Nucleus accumbens (tissue), 56 donors: ENCODE measurements around the gene RPL35.

Source experiments
- DNase-seq, 56 donors: peaks; one replicate each; lab custom pipeline; 2025; lab: John Stamatoyannopoulos, UW

RPL35 gene

GRCh38 chr9:124861342-124862229 is at the start of gene RPL35, which contains the start of gene ARPC5L:
RPL35 (minus strand) TSS chr9:124861957; CDS start chr9:124861912, 45 bp downstream.
ARPC5L (plus strand) TSS chr9:124862130; CDS start chr9:124869291, 7,161 bp downstream.
- DNase-seq = peak; percentile 65 to 97 (median 91)

- no peak for DNase-seq
Measured at GRCh38 chr9:124908098-124908497, 46.3 kb upstream of the RPL35 start.

- no peak for DNase-seq
Measured at GRCh38 chr9:124906966-124907365, 45.2 kb upstream of the RPL35 start.

DNA sequence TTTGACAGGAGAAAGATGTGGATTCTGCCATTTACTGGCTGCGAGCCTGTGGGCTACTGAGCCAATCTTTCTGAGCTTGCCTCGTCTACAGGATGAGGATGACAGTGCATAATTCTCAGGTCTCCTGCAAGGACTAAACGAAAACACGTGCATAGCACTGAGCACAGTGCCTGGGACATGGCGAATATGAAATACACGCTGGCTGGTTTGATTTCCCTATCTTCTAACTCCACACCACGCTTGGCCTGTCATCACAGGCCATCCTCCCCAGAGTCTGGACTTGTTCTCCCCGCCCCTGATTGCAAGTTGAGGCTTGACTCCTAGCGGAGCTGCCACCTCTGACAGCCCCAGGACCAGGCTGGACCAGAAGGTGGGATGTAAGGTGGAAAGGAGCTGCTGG is 38.1 kb upstream of the RPL35 start:
- DNase-seq = no peak

GRCh38 chr9:124897570-124898460 is 36.1 kb upstream of the RPL35 start:
- DNase-seq = no peak

DNA sequence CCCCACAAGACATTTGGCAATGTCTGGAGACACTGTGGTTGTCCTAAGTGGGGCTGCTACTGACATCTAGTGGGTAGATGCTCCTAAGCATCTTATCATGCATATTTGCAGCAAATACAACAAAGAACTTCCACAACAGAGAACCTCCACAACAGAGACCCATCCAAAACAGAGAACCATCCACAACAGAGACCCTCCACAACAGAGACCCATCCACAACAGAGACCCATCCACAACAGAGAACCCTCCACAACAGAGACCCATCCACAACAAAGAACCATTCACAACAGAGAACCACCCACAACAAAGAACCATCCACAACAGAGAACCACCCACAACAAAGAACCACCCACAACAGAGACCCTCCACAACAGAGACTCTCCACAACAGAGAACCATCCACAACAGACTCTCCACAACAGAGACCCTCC is 33.0 kb upstream of the RPL35 start:
- DNase-seq = peak in 18 of 56 donors; percentile 9 to 66 (median 28)

DNA sequence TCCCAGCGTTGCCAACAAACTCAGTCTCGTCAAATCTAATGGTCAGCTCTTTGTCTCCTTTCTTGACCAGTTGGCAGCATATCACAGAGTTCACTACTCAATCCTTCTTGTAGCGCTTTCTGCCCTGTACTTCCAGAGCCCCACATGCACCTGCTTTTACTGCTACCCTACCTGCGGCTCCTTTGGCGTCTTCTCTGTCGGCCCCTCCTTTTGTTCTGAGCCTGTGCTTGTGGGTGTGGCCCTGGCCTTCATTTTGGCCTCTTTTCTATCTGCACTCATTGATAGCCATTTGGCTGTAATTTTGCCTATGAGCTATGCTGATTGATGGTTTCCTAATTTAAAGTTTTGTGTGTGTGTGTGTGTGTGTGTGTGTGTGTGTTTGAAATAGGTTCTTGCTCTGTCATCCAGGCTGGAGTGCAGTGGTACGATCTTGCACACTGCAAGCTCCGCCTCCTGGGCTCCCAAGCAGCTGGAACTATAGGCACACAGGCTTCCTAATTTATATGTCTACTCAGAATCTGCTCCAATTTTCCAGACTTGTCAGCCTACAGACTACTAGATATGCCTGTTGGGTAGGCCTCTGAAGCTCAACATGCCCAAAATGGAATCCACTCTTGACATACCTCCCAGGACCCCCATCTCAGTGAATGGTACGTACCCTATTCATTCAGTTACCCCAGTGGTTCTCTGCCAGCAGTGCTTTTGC is 32.4 kb upstream of the RPL35 start:
- DNase-seq = peak in 8 of 56 donors; percentile 8 to 66 (median 27)

GRCh38 chr9:124890179-124890578 is 28.4 kb upstream of the RPL35 start:
- no peak for DNase-seq

- no peak for DNase-seq
Measured at GRCh38 chr9:124889006-124889405, 27.2 kb upstream of the RPL35 start.

- DNase-seq = peak in 2 of 56 donors; percentile 10 to 11
Measured at GRCh38 chr9:124887832-124888231, 26.1 kb upstream of the RPL35 start.

GRCh38 chr9:124886866-124887492 is 25.2 kb upstream of the RPL35 start:
- DNase-seq = no peak

GRCh38 chr9:124886461-124886860 is 24.7 kb upstream of the RPL35 start:
- no peak for DNase-seq

GRCh38 chr9:124885551-124885950 is 23.8 kb upstream of the RPL35 start:
- DNase-seq = no peak

- no peak for DNase-seq
Measured at GRCh38 chr9:124884376-124884775, 22.6 kb upstream of the RPL35 start.

DNA sequence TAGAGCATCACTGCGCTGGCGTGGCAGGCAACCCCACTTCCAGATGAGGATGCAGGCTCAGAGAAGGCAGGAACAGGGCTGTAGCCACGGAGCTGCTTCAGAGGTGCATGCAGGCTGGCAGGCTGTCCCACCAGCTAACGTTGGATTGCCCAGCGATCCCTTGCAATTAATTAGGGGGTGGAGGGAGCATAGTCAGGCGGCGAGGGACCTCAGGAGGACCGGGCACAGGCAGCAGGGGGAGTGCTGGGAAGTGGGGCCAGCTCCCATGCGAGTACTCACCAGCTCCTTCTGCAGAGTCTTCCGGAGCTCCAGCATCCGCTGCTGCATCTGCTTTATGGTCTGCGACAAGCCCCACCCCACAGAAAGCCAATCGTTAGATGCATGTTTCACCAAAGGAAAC is 20.5 kb upstream of the RPL35 start:
- no peak for DNase-seq

DNA sequence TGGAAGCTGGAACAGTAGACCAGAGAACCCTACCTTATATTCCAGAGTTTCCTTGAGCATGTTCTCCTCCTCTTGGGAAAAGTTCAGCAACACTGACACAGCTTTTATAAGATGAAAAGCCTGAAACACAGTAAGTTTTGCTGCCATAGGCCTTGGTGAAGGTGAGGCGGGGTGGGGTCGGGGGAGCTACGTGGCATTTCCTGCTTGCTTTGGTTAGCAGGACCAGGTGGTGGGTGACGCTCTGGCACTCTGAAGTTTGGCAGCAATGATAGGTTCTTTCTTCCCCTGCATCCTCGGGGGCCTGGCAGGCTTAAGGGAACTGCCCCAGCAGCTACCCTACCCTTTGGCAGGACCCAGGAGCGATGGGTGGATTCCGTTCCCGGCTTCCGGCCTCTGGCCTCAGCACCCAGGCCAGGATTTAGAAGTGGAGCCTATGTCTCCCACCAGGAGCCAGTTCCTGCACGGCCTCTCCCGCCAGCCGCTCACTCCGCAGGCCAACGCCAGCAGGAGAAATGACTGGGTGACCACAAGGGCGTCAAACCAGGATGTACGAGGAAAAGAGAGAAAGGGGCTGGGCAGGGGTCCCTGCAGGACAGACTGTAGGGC is 19.5 kb upstream of the RPL35 start:
- no peak for DNase-seq

DNA sequence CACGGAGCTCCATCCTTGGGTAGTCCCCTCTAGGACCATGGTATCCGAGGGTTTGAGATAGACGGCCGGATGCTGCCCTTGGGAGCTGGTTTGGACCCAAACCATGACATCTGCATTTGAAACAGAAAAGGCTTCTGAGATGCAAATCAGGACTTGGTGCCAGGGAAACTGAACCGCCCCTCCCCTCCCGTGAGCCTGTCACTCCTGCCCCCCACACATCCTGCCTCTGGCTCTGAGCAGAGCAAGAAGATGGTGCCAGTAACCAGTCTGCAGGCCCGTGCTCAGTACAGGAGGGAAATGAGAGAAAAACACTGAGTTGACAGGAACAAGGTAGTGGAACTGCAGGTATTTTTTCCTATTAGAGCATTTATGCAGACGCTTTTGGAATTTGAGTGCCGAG is 18.7 kb upstream of the RPL35 start:
- peak in 31 of 56 donors; percentile 9 to 79 (median 36) for DNase-seq

DNA sequence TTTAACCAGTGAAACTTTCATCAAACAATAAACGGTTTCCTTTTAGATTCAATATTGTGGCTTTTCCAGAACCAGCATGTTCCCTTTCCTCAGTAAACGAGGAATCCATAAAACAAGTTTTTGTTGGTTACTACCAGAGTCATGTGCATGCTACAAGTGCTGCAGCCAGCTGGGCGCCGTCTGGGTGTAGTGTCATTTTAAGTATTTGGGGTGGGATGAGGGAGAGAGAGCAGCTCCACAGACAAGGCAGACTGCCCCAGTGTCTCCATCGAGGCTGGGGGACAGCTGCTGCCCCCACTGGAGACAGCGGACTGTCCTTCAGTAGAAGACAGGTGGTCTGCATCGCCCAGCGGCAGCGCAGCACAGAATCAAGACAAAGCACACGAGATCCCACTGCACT is 17.5 kb upstream of the RPL35 start:
- DNase-seq = no peak

DNA sequence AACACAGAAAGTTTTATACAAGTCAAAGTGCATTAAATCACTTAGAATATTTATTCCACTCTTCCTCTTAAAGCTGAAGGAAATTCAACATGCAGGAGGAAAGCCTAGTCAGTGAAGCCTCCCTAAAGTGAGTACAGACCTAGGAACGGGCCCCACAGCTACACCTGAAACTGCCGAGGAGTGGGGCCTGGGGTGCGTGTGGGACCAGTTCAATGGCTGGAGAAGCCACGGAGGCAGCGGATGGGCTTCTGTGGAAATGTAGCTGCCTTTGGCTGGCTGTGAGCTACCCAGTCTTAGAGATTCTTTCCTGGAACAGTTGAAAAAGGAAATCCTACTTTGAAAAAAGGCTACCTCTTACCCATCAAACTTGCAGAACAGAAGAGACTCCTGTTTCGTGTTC is 16.8 kb upstream of the RPL35 start:
- DNase-seq = no peak

DNA sequence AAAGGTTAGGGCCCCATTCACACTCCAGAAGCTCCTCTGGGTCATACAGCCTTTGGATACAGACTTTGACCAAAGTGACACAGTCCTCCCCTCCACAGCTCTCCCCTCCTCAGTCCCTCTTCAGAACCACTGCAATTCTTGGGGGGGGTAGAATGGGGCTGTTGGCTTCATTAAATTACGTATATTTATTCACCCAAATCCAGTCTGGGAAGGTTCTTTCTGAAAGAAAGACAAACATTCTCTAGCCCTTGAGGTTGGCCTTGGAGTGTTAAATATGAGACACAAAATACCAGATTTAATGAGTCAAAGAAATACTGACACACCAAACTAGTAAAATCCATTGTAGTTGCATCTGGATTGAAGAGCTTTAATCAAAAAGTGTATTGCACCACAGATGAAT is 16.3 kb upstream of the RPL35 start:
- no peak for DNase-seq
